Measurements from ENCODE around the gene FOSL2. TPM values are rescaled to one million over a fixed set of nuclear protein-coding genes. Genes with fewer than 3 reads are reported as not detected.
A peak's percentile ranks its signal among the peaks of the same experiment; 100 is the strongest.

The FOSL2 gene
- total RNA-seq, 3 donors from 2014 or later = 106 to 116 (median 116) TPM

GRCh38 chr2:28359222-28360057 lies 33.2 kb upstream of the FOSL2 start:
- intact Hi-C loops (cut with DNase I; ENCODE audit: low total_unique reads) = no loop called here
- Histone ChIP-seq H3K4me1 (peaks cover 6 to 7% of the 10 kb centered on the region in 2 donors), H3K36me3 (no peaks in the 10 kb centered on the region), H3K27ac (peak overlapping the region in 1 of 2 donors; percentile 32), H3K4me3 (no peak overlapping the region), H3K9me3 (no peaks in the 10 kb centered on the region), H3K27me3 (no peaks in the 10 kb centered on the region)
- TF ChIP-seq POLR2A (IDR thresholded peaks at IDR 0.05) (no peak), CTCF (IDR thresholded peaks at IDR 0.05) (no peak)
- DNase-seq (ENCODE audit: low spot score in 2 of 2) = peak in 1 of 2 donors; percentile 41

GRCh38 chr2:28360058-28360717 lies 32.5 kb upstream of the FOSL2 start:
- no peak for TF ChIP-seq POLR2A (IDR thresholded peaks at IDR 0.05)
- TF ChIP-seq POLR2AphosphoS5 (IDR thresholded peaks at IDR 0.05) = no peak
- no peak for TF ChIP-seq CTCF (IDR thresholded peaks at IDR 0.05)
- peak overlapping the region in 1 of 2 donors; percentile 34 for H3K27ac ChIP-seq
- H3K4me3 ChIP-seq = no peak overlapping the region
- no peaks in the 10 kb centered on the region for H3K9me3 ChIP-seq
- no peaks in the 10 kb centered on the region for H3K27me3 ChIP-seq
- H3K4me1 ChIP-seq = peaks cover 6% of the 10 kb centered on the region in 2 donors
- no peaks in the 10 kb centered on the region for H3K36me3 ChIP-seq
- intact Hi-C loops (cut with DNase I; ENCODE audit: low total_unique reads) = no loop called here
- no peak for DNase-seq (ENCODE audit: low spot score in 2 of 2)

GRCh38 chr2:28360718-28361293 lies 31.9 kb upstream of the FOSL2 start:
- Histone ChIP-seq H3K27me3 (no peaks in the 10 kb centered on the region), H3K4me3 (no peak overlapping the region), H3K36me3 (no peaks in the 10 kb centered on the region), H3K4me1 (peaks cover 4 to 6% of the 10 kb centered on the region in 2 donors), H3K27ac (peak overlapping the region in 1 of 2 donors; percentile 34), H3K9me3 (no peaks in the 10 kb centered on the region)
- no peak for TF ChIP-seq CTCF (IDR thresholded peaks at IDR 0.05)
- peak in 1 of 3 donors; percentile 24 for TF ChIP-seq POLR2AphosphoS5 (IDR thresholded peaks at IDR 0.05)
- TF ChIP-seq POLR2A (IDR thresholded peaks at IDR 0.05) = no peak
- DNase-seq (ENCODE audit: low spot score in 2 of 2) = no peak
- intact Hi-C loops (cut with DNase I; ENCODE audit: low total_unique reads) = loop anchor here (1.0 kb wide), 1 partner anchor 9 kb away; no protein-coding TSS in a partner anchor

- H3K36me3 ChIP-seq = no peaks in the 10 kb centered on the region
- no peaks in the 10 kb centered on the region for H3K4me1 ChIP-seq
- H3K9me3 ChIP-seq = no peaks in the 10 kb centered on the region
- no peak for DNase-seq (ENCODE audit: low spot score in 2 of 2)
- no peak overlapping the region for H3K4me3 ChIP-seq
- intact Hi-C loops (cut with DNase I; ENCODE audit: low total_unique reads) = loop anchor here (1.0 kb wide), 1 partner anchor 8 kb away; no protein-coding TSS in a partner anchor
- H3K27ac ChIP-seq = peak overlapping the region in 1 of 2 donors; percentile 25
- H3K27me3 ChIP-seq = no peaks in the 10 kb centered on the region
- TF ChIP-seq CTCF (IDR thresholded peaks at IDR 0.05) (no peak), POLR2A (IDR thresholded peaks at IDR 0.05) (no peak), POLR2AphosphoS5 (IDR thresholded peaks at IDR 0.05) (no peak)
These were observed 30.5 kb upstream of the FOSL2 start for GRCh38 chr2:28361991-28362710.

All from breast epithelium (tissue), 4 donors.